GM23338 (cell line): ENCODE data around the gene SSBP2. TPM values are rescaled to one million over a fixed set of nuclear protein-coding genes. Genes with fewer than 3 reads are reported as not detected.

Experiments
- ATAC-seq: fragments of 200-7000 bp; cut with Tn5 transposase; 3 replicates; pipeline ENCODE4 v1.9.1; 2020
- DNase-seq: peaks from one replicate; pipeline ENCODE4 v3.0.0-alpha.2; 2015; ENCODE audit warnings: low spot score
- H2AFZ ChIP-seq: fragments of 200-600 bp; sonication (generic); 2 replicates; pipeline ENCODE4 v1.8.0; 2016; ENCODE audit warnings: antibody characterized with exemption, mild to moderate bottlenecking, moderate library complexity
- H3F3A ChIP-seq: fragments of 200-600 bp; sonication (generic); replicated peaks from 2 replicates; pipeline ENCODE4 v1.8.0; 2017; ENCODE audit warnings: antibody characterized with exemption, mixed run types, low read depth
- H3K27ac ChIP-seq: fragments of 200-600 bp; sonication (generic); 2 replicates; pipeline ENCODE4 v1.6.1; 2016; ENCODE audit warnings: low read depth
- H3K27me3 ChIP-seq: fragments of 200-600 bp; sonication (generic); 2 replicates; pipeline ENCODE4 v1.8.0; 2016; ENCODE audit warnings: mild to moderate bottlenecking, mixed run types, moderate library complexity; ENCODE audit not compliant: insufficient read depth
- H3K36me3 ChIP-seq: fragments of 200-600 bp; sonication (generic); 2 replicates; pipeline ENCODE4 v1.8.0; 2016; ENCODE audit warnings: mild to moderate bottlenecking; ENCODE audit not compliant: insufficient read depth
- H3K4me1 ChIP-seq: fragments of 200-600 bp; sonication (generic); 2 replicates; pipeline ENCODE4 v1.8.0; 2016; ENCODE audit warnings: mild to moderate bottlenecking, moderate library complexity; ENCODE audit not compliant: insufficient read depth
- H3K4me2 ChIP-seq: fragments of 200-600 bp; sonication (generic); 2 replicates; pipeline ENCODE4 v1.7.1; 2017; ENCODE audit warnings: mixed run types
- H3K4me3 ChIP-seq: fragments of 200-600 bp; sonication (generic); 2 replicates; pipeline ENCODE4 v1.6.1; 2016; ENCODE audit warnings: mixed run types
- H3K79me2 ChIP-seq: fragments of 200-600 bp; sonication (generic); replicated peaks from 2 replicates; pipeline ENCODE4 v1.8.0; 2017; ENCODE audit warnings: mild to moderate bottlenecking; ENCODE audit not compliant: insufficient read depth
- H3K9me2 ChIP-seq: fragments of 200-600 bp; sonication (generic); 2 replicates; pipeline ENCODE4 v1.8.0; 2017; ENCODE audit not compliant: insufficient read depth
- H4K20me1 ChIP-seq: fragments of 200-600 bp; sonication (generic); replicated peaks from 2 replicates; pipeline ENCODE4 v1.8.0; 2017; ENCODE audit warnings: mild to moderate bottlenecking; ENCODE audit not compliant: insufficient read depth
- H3K27ac Mint-ChIP-seq: 2 replicates; pipeline ENCODE4 v1.8.0; 2020; ENCODE audit warnings: inconsistent platforms, mild to moderate bottlenecking, moderate library complexity, mixed read lengths
- H3K27me3 Mint-ChIP-seq: 3 replicates; pipeline ENCODE4 v1.8.0; 2022; ENCODE audit warnings: low read depth, mild to moderate bottlenecking, moderate library complexity, mixed read lengths, inconsistent platforms; ENCODE audit not compliant: insufficient read depth, poor library complexity
- H3K36me3 Mint-ChIP-seq: 3 replicates; pipeline ENCODE4 v1.8.0; 2021; ENCODE audit warnings: low read depth, mild to moderate bottlenecking, inconsistent platforms, moderate library complexity, mixed read lengths
- H3K4me1 Mint-ChIP-seq: 3 replicates; pipeline ENCODE4 v1.8.0; 2020; ENCODE audit warnings: mild to moderate bottlenecking, inconsistent platforms, mixed read lengths
- H3K4me3 Mint-ChIP-seq: 3 replicates; pipeline ENCODE4 v1.8.0; 2021; ENCODE audit warnings: moderate library complexity, mild to moderate bottlenecking, inconsistent platforms, mixed read lengths
- H3K9me3 Mint-ChIP-seq: 3 replicates; pipeline ENCODE4 v1.8.0; 2020; ENCODE audit warnings: moderate library complexity, mild to moderate bottlenecking, inconsistent platforms, mixed read lengths
- CREB1 ChIP-seq: fragments of 250-450 bp; sonication (Bioruptor Pico); IDR thresholded peaks from 2 replicates; pipeline ENCODE4 v1.5.0; 2020; ENCODE audit warnings: low read depth, mild to moderate bottlenecking, moderate library complexity
- CTCF ChIP-seq, 2 experiments: fragments of 200-600 bp in 1 of 2; sonication (generic) in 1 of 2; conservative IDR thresholded peaks; 2 replicates each; pipeline versions ENCODE4 v1.5.1 to v1.6.1; 2016 to 2017; ENCODE audit warnings: antibody characterized with exemption in 2 of 2, low read depth in 2 of 2, mild to moderate bottlenecking in 2 of 2, moderate library complexity in 1 of 2
- ETS1 ChIP-seq: IDR thresholded peaks from 2 replicates; pipeline ENCODE4 v1.6.1; 2016; ENCODE audit warnings: antibody characterized with exemption
- EZH2 ChIP-seq: fragments of 200-600 bp; sonication (generic); IDR thresholded peaks from one replicate; pipeline ENCODE4 v1.8.0; 2017; ENCODE audit warnings: antibody characterized with exemption, mild to moderate bottlenecking, low read depth; ENCODE audit not compliant: unreplicated experiment
- EZH2phosphoT487 ChIP-seq: fragments of 200-600 bp; sonication (generic); IDR thresholded peaks from one replicate; pipeline ENCODE4 v1.8.1; 2018; ENCODE audit warnings: antibody characterized with exemption; ENCODE audit not compliant: unreplicated experiment
- JUNB ChIP-seq: IDR thresholded peaks from one replicate; pipeline ENCODE4 v1.6.1; 2016; ENCODE audit warnings: antibody characterized with exemption; ENCODE audit not compliant: unreplicated experiment
- NANOG ChIP-seq: IDR thresholded peaks from 2 replicates; pipeline ENCODE4 v1.6.1; 2016; ENCODE audit warnings: antibody characterized with exemption, borderline replicate concordance
- POLR2AphosphoS5 ChIP-seq: IDR thresholded peaks from 2 replicates; pipeline ENCODE4 v1.6.1; 2016; ENCODE audit warnings: antibody characterized with exemption, low read depth
- REST ChIP-seq: IDR thresholded peaks from one replicate; pipeline ENCODE4 v1.6.1; 2018; ENCODE audit warnings: antibody characterized with exemption; ENCODE audit not compliant: unreplicated experiment
- ZNF114 ChIP-seq: fragments of 250-450 bp; sonication (Bioruptor Pico); IDR thresholded peaks from 2 replicates; pipeline ENCODE4 v1.5.0; 2020; ENCODE audit warnings: mild to moderate bottlenecking, moderate library complexity
- ZNF331 ChIP-seq: fragments of 250-450 bp; sonication (Bioruptor Pico); IDR thresholded peaks from 2 replicates; pipeline ENCODE4 v1.5.0; 2020; ENCODE audit warnings: low read depth, mild to moderate bottlenecking, moderate library complexity
- ZNF462 ChIP-seq: fragments of 250-450 bp; sonication (Bioruptor Pico); IDR thresholded peaks from 2 replicates; pipeline ENCODE4 v1.5.0; 2020; ENCODE audit warnings: mild to moderate bottlenecking, moderate library complexity
- polyA plus RNA-seq: library from polyadenylated mRNA; unstranded; fragments of >200 nt; fragmentation: Nextera tagmentation; extraction: Ambion mirVana; gene quantifications from 2 replicates; pipeline ENCODE4 v1.2.1, GENCODE V29; 2016
- total RNA-seq: library from RNA; depleted of rRNA; stranded (reverse); fragments of >200 nt; shearing (Covaris generic); gene quantifications from 2 replicates; pipeline ENCODE4 v1.2.3, GENCODE V29; 2014

The SSBP2 gene
- total and polyA plus RNA-seq, 2 experiments from 2014 or later: 21.5 to 24.7 TPM

- TF ChIP-seq ZNF462 (CRISPR knock-in tag) (no peak), NANOG (no peak), JUNB (no peak)
Measured at GRCh38 chr5:81544351-81545018, 206.4 kb downstream of the SSBP2 start (continued).

- Mint-ChIP-seq H3K4me3 (no peak overlapping the region), H3K4me1 (no peaks in the 10 kb centered on the region), H3K27me3 (no peaks in the 10 kb centered on the region), H3K27ac (no peak overlapping the region), H3K9me3 (peaks cover 4% of the 10 kb centered on the region; the same call in 1 of the 3 replicates), H3K36me3 (peaks cover 12% of the 10 kb centered on the region; the same call in 1 of the 3 replicates)
- ATAC-seq (no peak), DNase-seq (no peak)
- Histone ChIP-seq H3K4me3 (no peak overlapping the region), H3K9me2 (no peaks in the 10 kb centered on the region), H3K4me1 (no peaks in the 10 kb centered on the region), H3F3A (no peaks in the 10 kb centered on the region), H3K4me2 (no peak overlapping the region), H3K36me3 (no peaks in the 10 kb centered on the region), H3K79me2 (no peaks in the 10 kb centered on the region), H3K27me3 (no peaks in the 10 kb centered on the region), H4K20me1 (no peaks in the 10 kb centered on the region), H2AFZ (no peak overlapping the region), H3K27ac (no peak overlapping the region)
- TF ChIP-seq CTCF (conservative IDR thresholded peaks at IDR 0.05; ENCODE audit: low read depth in 2 of 2) (no peak), ZNF331 (CRISPR knock-in tag) (no peak), ZNF114 (CRISPR knock-in tag) (no peak), NANOG (no peak), POLR2AphosphoS5 (no peak), EZH2phosphoT487 (no peak), EZH2 (no peak), REST (no peak), CREB1 (CRISPR knock-in tag) (no peak), ETS1 (no peak), JUNB (no peak)
Measured at GRCh38 chr5:81542242-81542641, 208.7 kb downstream of the SSBP2 start.
